ENCODE data around the gene C2CD4A.

Gene C2CD4A

GRCh38 chr15:62069551-62069950 lies 2.8 kb downstream of the C2CD4A start:
- TF ChIP-seq, protein P1, sequence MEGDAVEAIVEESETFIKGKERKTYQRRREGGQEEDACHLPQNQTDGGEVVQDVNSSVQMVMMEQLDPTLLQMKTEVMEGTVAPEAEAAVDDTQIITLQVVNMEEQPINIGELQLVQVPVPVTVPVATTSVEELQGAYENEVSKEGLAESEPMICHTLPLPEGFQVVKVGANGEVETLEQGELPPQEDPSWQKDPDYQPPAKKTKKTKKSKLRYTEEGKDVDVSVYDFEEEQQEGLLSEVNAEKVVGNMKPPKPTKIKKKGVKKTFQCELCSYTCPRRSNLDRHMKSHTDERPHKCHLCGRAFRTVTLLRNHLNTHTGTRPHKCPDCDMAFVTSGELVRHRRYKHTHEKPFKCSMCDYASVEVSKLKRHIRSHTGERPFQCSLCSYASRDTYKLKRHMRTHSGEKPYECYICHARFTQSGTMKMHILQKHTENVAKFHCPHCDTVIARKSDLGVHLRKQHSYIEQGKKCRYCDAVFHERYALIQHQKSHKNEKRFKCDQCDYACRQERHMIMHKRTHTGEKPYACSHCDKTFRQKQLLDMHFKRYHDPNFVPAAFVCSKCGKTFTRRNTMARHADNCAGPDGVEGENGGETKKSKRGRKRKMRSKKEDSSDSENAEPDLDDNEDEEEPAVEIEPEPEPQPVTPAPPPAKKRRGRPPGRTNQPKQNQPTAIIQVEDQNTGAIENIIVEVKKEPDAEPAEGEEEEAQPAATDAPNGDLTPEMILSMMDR (conservative IDR thresholded peaks at IDR 0.05; ENCODE audit: low read length), result no peak
- DNase-seq (ENCODE audit: low read depth), result no peak

GRCh38 chr15:62071711-62072308 lies 5.0 kb downstream of the C2CD4A start:
- TF ChIP-seq, protein P1 (conservative IDR thresholded peaks at IDR 0.05; ENCODE audit: low read length), result peak; percentile 71
- DNase-seq (ENCODE audit: low read depth), result peak; percentile 55

More at GRCh38 chr15:62069551-62069950, 2.8 kb downstream of the C2CD4A start:
- H3K4me3 ChIP-seq (ENCODE audit: low read length), result no peak overlapping the region

GRCh38 chr15:62075595-62076277 lies 9.0 kb downstream of the C2CD4A start:
- H3K4me3 ChIP-seq (ENCODE audit: low read length), result no peak overlapping the region
- peak; percentile 35 for DNase-seq (ENCODE audit: low read depth)
- TF ChIP-seq, protein P1 (conservative IDR thresholded peaks at IDR 0.05; ENCODE audit: low read length), result no peak

More at GRCh38 chr15:62071711-62072308, 5.0 kb downstream of the C2CD4A start:
- no peak overlapping the region for H3K4me3 ChIP-seq (ENCODE audit: low read length)

DNA sequence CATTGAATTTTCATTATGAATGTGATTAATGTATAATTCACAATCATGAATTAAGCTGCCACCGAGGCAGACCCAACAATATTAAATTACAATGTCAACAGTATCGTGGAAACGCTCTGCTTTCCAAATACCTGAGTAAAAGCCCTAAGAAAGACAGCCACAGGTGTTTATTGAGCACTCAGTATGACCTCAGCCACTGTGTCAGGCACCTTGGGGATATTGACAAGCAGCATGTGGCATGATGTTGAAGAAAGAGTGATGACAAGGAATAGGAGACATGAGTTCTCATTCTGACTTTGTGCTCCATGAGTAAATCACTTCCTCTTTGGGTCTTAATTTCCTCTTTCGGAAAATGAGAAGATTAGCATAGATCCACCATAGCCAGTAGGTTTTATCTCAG lies 12.8 kb downstream of the C2CD4A start:
- TF ChIP-seq, protein P1 (conservative IDR thresholded peaks at IDR 0.05; ENCODE audit: low read length), result no peak
- DNase-seq (ENCODE audit: low read depth), result no peak
- H3K4me3 ChIP-seq (ENCODE audit: low read length), result no peak overlapping the region

DNA sequence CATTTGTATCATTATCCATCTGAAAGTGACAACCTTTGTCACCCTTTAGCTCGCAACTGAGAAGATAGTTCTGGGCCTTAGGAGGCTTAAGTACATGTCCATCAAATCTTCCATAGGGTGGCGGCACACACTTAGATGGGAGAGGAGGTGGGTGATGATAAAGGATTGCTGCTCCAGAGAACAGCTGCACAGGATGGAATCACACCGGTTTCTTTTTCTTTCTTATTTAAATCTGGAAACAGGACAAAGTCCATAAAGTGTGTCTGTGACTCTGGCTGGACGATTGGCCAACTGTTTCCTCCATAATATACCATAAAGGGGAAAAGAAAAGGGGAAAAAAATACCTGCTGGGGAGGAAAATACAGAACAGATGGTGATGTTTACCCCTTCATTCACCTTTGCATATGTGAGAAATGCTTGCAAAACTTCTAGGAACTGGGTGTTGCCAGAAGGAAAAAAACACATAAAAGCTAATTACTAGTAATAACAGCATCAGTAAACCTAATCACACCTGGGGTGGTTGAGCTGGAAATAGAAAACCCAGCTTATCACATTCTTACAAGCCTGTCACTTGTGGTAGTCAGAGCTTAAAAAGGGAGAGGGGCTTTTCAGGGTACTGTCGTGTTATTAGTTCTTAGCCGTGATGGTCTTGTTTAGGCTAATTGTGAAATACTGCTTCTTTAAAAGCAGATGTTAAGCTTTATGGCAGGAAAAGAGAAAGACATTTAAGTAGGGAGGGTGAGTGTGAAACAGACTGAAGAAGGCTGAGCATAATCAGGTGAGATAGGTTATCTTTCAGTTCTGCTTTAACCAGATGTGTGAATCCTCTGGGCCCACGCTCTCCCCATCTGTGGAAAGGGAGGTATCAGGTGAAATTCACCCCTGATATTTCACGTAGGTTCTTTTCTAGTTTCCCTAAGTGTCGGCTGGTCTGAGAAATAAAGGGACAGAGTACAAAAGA lies 16.7 kb downstream of the C2CD4A start:
- DNase-seq (ENCODE audit: low read depth), result no peak
- TF ChIP-seq, protein P1 (conservative IDR thresholded peaks at IDR 0.05; ENCODE audit: low read length), result no peak
- no peak overlapping the region for H3K4me3 ChIP-seq (ENCODE audit: low read length)

- TF ChIP-seq, protein P1 (conservative IDR thresholded peaks at IDR 0.05; ENCODE audit: low read length), result no peak
- DNase-seq (ENCODE audit: low read depth), result no peak
- no peak overlapping the region for H3K4me3 ChIP-seq (ENCODE audit: low read length)
Observed at GRCh38 chr15:62085740-62086139, 19.0 kb downstream of the C2CD4A start.
